HG02571 (cell line): ENCODE results near the gene CRACR2A.

ENCODE experiments used
- ATAC-seq: cut with Tn5 transposase; IDR thresholded peaks from one replicate; pipeline ENCODE4 v1.9.1; 2021; ENCODE audit warnings: mild to moderate bottlenecking, moderate library complexity; ENCODE audit not compliant: unreplicated experiment

The CRACR2A gene

GRCh38 chr12:3727354-3727753, 25.6 kb downstream of the CRACR2A start:
- no peak for ATAC-seq

- ATAC-seq: no peak
These were observed 26.5 kb downstream of the CRACR2A start for GRCh38 chr12:3726456-3726855.

GRCh38 chr12:3725388-3726115, 27.4 kb downstream of the CRACR2A start:
- ATAC-seq: no peak

GRCh38 chr12:3723916-3724805, 28.7 kb downstream of the CRACR2A start:
- ATAC-seq: no peak

- ATAC-seq: no peak
These were observed 30.5 kb downstream of the CRACR2A start for GRCh38 chr12:3722368-3722767.

- ATAC-seq: no peak
These were observed 32.1 kb downstream of the CRACR2A start for GRCh38 chr12:3720772-3721171.

GRCh38 chr12:3718100-3718499, 34.8 kb downstream of the CRACR2A start:
- ATAC-seq: no peak

- no peak for ATAC-seq
These were observed 35.5 kb downstream of the CRACR2A start for GRCh38 chr12:3717283-3717898.

- no peak for ATAC-seq
These were observed 36.9 kb downstream of the CRACR2A start for GRCh38 chr12:3715999-3716398.

GRCh38 chr12:3713947-3714346, 39.0 kb downstream of the CRACR2A start:
- ATAC-seq: no peak

GRCh38 chr12:3713483-3713882, 39.4 kb downstream of the CRACR2A start:
- no peak for ATAC-seq

GRCh38 chr12:3712209-3712992, 40.5 kb downstream of the CRACR2A start:
- ATAC-seq: no peak

GRCh38 chr12:3705354-3705675, 47.6 kb downstream of the CRACR2A start:
- ATAC-seq: no peak

GRCh38 chr12:3704512-3705353, 48.2 kb downstream of the CRACR2A start:
- ATAC-seq: no peak

- no peak for ATAC-seq
These were observed 52.0 kb downstream of the CRACR2A start for GRCh38 chr12:3700861-3701260.

- no peak for ATAC-seq
These were observed 54.5 kb downstream of the CRACR2A start for GRCh38 chr12:3698218-3698974.

GRCh38 chr12:3697311-3697870, 55.5 kb downstream of the CRACR2A start:
- no peak for ATAC-seq

GRCh38 chr12:3694673-3695072, 58.2 kb downstream of the CRACR2A start:
- ATAC-seq: no peak
